ENCODE measurements around the gene ADORA1.
A peak's percentile ranks its signal among the peaks of the same experiment; 100 is the strongest.

Gene ADORA1

GRCh38 chr1:203151362-203152157 lies 24.0 kb downstream of the ADORA1 start:
- TF ChIP-seq CTCF (IDR thresholded peaks at IDR 0.05; ENCODE audit: low read depth, low read length): no peak

GRCh38 chr1:203152158-203153034 lies 24.9 kb downstream of the ADORA1 start:
- H3K4me3 ChIP-seq (replicated peaks in 1 of 2; ENCODE audit: low read depth in 2 of 2, low read length in 2 of 2): no peak overlapping the region
- DNase-seq (ENCODE audit: low read depth in 2 of 2): peak in 1 of 2 donors; percentile 35
- no peak for TF ChIP-seq CTCF (IDR thresholded peaks at IDR 0.05; ENCODE audit: low read depth, low read length)

More at GRCh38 chr1:203151362-203152157, 24.0 kb downstream of the ADORA1 start:
- no peak overlapping the region for H3K4me3 ChIP-seq (replicated peaks in 1 of 2; ENCODE audit: low read depth in 2 of 2, low read length in 2 of 2)
- DNase-seq (ENCODE audit: low read depth in 2 of 2): no peak

- no peak overlapping the region for H3K4me3 ChIP-seq (replicated peaks in 1 of 2; ENCODE audit: low read depth in 2 of 2, low read length in 2 of 2)
- peak in 1 of 2 donors; percentile 35 for DNase-seq (ENCODE audit: low read depth in 2 of 2)
- no peak for TF ChIP-seq CTCF (IDR thresholded peaks at IDR 0.05; ENCODE audit: low read depth, low read length)
These were observed 25.8 kb downstream of the ADORA1 start for GRCh38 chr1:203153051-203153988.

DNA sequence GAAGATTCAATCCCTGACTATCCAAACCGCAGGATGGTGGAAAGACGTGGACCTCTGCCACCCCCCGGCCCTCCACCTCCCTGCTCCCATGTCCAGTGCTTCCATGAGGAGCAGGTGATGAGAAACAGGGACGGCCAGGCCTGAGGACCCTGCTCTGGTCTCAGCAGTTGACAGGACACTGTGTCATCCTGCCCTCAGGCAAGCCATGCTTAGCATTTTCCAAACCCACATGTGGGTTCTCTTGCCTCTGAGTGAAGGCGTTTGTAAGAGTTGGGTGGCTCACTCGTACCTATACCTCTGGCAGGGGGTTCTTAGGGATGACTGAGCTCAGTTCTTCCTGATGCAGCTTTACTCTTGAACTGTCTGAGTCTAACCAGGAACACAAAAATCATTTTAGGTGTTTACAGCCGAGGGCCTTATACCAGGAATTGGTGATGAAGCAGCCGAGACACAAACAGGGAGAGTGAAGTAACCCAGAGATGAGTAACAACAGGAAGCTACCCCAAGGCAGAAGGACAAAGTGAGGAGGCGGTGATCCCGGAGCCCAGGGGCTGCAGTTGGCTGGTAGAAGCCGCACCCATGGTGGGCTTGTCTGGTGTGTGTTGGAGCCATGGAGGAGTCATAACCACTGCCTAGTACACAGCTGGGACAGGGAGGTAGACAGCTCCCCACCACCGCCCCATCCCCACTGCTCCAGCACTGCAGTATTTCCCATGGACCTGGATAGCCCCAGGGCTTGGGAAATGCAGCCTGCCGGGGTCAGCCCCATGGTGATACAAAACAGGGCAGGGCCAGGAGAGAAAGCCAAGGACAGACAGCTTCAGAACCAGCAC lies 26.7 kb downstream of the ADORA1 start:
- H3K4me3 ChIP-seq (replicated peaks in 1 of 2; ENCODE audit: low read depth in 2 of 2, low read length in 2 of 2): no peak overlapping the region
- no peak for TF ChIP-seq CTCF (IDR thresholded peaks at IDR 0.05; ENCODE audit: low read depth, low read length)
- DNase-seq (ENCODE audit: low read depth in 2 of 2): peak; percentile 54 to 56

DNA sequence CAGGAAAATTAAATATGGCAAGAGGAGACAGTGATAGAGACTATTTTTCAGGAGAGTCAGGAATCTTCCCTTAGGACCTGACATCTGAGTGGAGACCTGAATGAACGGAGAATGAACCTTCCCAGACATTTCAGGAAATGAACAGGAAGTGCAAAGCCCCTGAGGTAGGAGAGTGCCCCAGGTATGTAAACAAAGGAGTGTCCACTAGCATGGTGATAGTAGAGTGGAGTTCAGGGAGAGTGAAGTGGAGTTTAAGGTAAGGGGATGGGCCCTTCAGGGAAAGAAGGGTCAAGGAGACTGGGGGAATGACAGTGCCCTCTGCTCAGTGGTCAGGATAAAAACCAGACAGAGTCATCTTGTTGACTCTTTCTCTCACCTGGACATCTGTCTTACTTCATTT lies 28.8 kb downstream of the ADORA1 start:
- DNase-seq (ENCODE audit: low read depth in 2 of 2): no peak
- H3K4me3 ChIP-seq (replicated peaks in 1 of 2; ENCODE audit: low read depth in 2 of 2, low read length in 2 of 2): no peak overlapping the region
- TF ChIP-seq CTCF (IDR thresholded peaks at IDR 0.05; ENCODE audit: low read depth, low read length): no peak

All from cardiac fibroblast (primary cell).